ENCODE data around the gene TMEM150A.
A peak's percentile ranks its signal among the peaks of the same experiment; 100 is the strongest.
"Not testable (repeated sequence)": the region's sequence is repeated elsewhere in the genome, so short reads cannot be mapped to it uniquely, and the experiment has no call there.

The TMEM150A gene

DNA sequence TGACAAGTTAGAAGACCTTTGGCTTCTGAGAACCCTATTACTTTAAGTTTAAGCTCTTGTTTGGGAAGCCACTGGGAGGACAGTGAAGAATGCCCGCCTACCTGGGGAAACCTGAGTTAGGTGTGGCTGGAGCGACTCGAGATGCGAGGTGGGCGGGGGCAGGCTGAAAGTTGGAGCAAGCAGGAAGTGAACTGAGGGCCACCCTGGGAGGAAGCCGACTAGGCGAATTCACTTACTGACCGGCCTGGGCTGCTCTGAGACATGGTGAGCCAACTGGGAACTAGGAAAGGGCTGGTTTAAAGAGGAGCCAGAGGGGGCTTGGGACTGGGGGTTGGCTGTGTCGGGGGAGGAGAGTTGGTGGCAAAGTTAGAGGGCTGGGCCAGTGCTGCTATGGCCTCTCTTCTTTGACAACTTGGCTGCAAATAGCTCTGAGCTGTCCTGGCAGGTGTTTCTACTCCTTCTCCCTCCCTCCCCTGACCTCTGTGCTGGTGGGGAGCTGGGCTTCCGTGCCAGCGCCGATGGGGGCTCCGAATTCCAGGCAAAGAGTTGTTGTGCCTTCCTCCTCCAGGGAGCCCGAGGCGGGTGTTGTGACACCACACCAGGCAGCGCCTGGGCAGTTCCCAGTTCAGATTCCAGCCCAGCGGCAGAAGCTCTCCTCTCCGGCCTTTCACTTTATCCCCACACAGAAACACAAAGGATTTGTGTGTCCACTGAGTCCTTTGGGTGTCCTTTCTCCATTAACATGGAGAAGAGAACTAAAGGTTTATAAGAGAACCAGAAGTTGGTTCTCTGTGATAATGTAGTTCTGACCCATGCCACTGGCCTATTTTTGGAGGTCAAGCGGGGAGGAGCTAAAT, 24.9 kb downstream of the TMEM150A start, which contains the start of gene VAMP8:
Gene VAMP8 (plus strand): TSS at position 201 of the 857 bp plus-strand sequence. CDS start 61 bp downstream, at position 262.
- peak within 1 kb of the TSS; percentile 31 to 63 (median 52); a peak in 19 of 20 replicates for H3K4me3 ChIP-seq
- no peaks in the 10 kb centered on the region for H3K9me3 ChIP-seq (replicated peaks in 1 of 11)
- no peaks in the 10 kb centered on the region for H3K27me3 ChIP-seq
- no peaks in the 10 kb centered on the region for H4K20me1 ChIP-seq
- H3K4me1 ChIP-seq: peaks cover 58 to 67% (median 65%) of the 10 kb centered on the region in 10 experiments
- peak within 1 kb of the TSS; percentile 86 to 96 (median 89) for H3K27ac ChIP-seq
- peaks cover 0 to 14% (median 0%) of the 10 kb centered on the region in 11 experiments; a peak in 6 of 22 replicates for H3K36me3 ChIP-seq
- TF ChIP-seq Cebpa-rat (IDR thresholded peaks at IDR 0.05): no peak
- peak within 1 kb of the TSS; percentile 68 to 91 (median 78) for H3K9ac ChIP-seq
- peak within 1 kb of the TSS; percentile 88 to 100 (median 94) for H3K4me2 ChIP-seq

DNA sequence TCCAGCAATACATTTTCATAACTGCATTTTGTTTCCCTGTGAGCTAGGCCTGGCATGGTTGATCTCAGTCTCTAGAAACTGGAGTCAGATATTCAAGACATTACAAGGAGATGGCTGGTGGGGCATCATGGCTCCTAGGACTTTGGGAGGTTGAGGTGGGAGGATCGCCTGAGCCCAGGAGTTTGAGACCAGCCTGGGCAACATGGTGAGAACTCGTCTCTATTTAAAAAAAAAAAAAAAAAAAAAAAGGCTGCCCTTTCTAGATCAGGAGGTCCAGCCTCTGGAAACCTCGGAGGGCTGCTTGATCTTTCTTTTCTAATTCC, 25.5 kb downstream of the TMEM150A start:
- Histone ChIP-seq H3K27me3 (no peaks in the 10 kb centered on the region), H3K27ac (peak overlapping the region; percentile 86 to 96 (median 89)), H3K4me1 (peaks cover 53 to 61% (median 59%) of the 10 kb centered on the region in 10 experiments), H4K20me1 (no peaks in the 10 kb centered on the region), H3K4me2 (peak overlapping the region; percentile 88 to 100 (median 94)), H3K36me3 (peaks cover 0 to 8% (median 0%) of the 10 kb centered on the region in 11 experiments; a peak in 6 of 22 replicates), H3K9me3 (replicated peaks in 1 of 11) (no peaks in the 10 kb centered on the region), H3K9ac (peak overlapping the region in 10 of 11 experiments; percentile 71 to 91 (median 78); a peak in 15 of 22 replicates), H3K4me3 (peak overlapping the region in 6 of 10 experiments; percentile 48 to 63 (median 52); a peak in 6 of 20 replicates)
- TF ChIP-seq Cebpa-rat (IDR thresholded peaks at IDR 0.05): no peak

DNA sequence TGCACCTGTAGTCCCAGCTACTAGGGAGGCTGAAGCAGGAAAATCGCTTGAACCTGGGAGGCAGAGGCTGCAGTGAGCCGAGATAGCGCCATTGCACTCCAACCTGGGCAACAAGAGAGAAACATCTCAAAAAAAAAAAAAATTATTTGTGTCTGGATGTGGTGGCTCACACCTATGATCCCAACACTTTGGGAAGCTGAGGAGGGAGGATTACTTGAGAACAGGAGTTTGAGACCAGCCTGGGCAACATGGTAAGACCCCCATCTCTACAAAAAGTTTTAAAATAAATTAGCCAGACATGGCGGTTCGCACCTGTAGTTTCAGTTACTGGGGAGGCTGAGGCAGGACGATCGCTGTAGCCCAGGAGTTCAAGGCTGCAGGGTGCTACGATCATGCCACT, 26.8 kb downstream of the TMEM150A start:
- Histone ChIP-seq H3K27ac (no peak overlapping the region), H3K36me3 (no peaks in the 10 kb centered on the region), H3K9ac (no peak overlapping the region), H3K9me3 (replicated peaks in 1 of 11) (no peaks in the 10 kb centered on the region), H3K4me1 (peaks cover 41 to 48% (median 46%) of the 10 kb centered on the region in 10 experiments), H3K4me2 (peak overlapping the region in 1 of 11 experiments; percentile 89; a peak in 1 of 22 replicates), H4K20me1 (no peaks in the 10 kb centered on the region), H3K4me3 (no peak overlapping the region), H3K27me3 (no peaks in the 10 kb centered on the region)
- no peak for TF ChIP-seq Cebpa-rat (IDR thresholded peaks at IDR 0.05)

DNA sequence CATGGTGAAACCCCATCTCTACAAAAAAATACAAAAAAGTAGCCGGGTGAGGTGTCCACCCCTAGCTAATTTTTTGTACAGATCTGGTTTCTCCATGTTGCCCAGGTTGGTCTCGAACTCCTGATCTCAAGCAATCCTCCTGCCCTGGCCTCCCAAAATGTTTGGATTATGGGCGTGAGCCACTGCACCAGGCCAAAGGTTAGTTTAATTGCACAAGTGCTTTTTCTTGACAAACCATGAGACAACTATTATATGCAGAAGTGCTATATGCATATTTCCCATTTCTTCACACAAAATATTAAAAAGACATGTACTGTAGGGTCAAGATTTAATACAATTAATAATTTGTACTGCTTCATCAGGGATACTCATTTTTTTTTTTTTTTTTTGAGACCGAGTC, 36.2 kb downstream of the TMEM150A start:
- Histone ChIP-seq H3K27ac (no peak overlapping the region), H3K9me3 (replicated peaks in 1 of 11) (no peaks in the 10 kb centered on the region), H4K20me1 (no peaks in the 10 kb centered on the region), H3K36me3 (no peaks in the 10 kb centered on the region), H3K9ac (no peak overlapping the region), H3K4me3 (no peak overlapping the region), H3K4me1 (peaks cover 23 to 33% (median 28%) of the 10 kb centered on the region in 10 experiments), H3K4me2 (no peak overlapping the region), H3K27me3 (no peaks in the 10 kb centered on the region)
- no peak for TF ChIP-seq Cebpa-rat (IDR thresholded peaks at IDR 0.05)

DNA sequence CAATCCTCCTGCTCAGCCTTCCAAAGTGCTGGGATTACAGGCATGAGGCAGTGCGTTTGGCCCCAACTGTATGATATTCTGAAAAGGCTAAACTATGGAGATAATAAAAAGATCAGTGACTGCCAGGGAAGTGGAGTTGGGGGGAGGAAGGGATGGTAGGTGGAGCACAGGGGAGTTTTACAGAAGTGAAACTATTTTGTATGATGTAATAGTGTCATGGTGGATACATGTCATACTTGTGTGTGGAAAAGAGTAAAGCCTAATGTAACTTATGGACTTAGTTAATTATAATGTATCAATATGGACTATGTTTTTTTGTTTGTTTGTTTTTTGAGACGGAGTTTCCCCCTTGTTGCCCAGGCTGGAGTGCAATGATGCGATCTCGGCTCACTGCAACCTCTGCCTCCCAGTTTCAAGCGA, 38.3 kb downstream of the TMEM150A start:
- Histone ChIP-seq H3K36me3 (peaks cover 2 to 8% (median 2%) of the 10 kb centered on the region in 11 experiments; a peak in 19 of 22 replicates), H3K9me3 (replicated peaks in 1 of 11) (no peaks in the 10 kb centered on the region), H3K4me2 (peak overlapping the region; percentile 42 to 80 (median 63)), H3K9ac (peak overlapping the region in 8 of 11 experiments; percentile 4 to 63 (median 36); a peak in 9 of 22 replicates), H3K4me1 (peaks cover 40 to 49% (median 45%) of the 10 kb centered on the region in 10 experiments), H3K27ac (peak overlapping the region; percentile 17 to 76 (median 62); a peak in 20 of 22 replicates), H4K20me1 (peaks cover 0 to 17% (median 0%) of the 10 kb centered on the region in 11 experiments; a peak in 6 of 22 replicates), H3K27me3 (no peaks in the 10 kb centered on the region), H3K4me3 (no peak overlapping the region)
- TF ChIP-seq Cebpa-rat (IDR thresholded peaks at IDR 0.05): peak in 1 of 11 experiments; percentile 26; a peak in 1 of 22 replicates

DNA sequence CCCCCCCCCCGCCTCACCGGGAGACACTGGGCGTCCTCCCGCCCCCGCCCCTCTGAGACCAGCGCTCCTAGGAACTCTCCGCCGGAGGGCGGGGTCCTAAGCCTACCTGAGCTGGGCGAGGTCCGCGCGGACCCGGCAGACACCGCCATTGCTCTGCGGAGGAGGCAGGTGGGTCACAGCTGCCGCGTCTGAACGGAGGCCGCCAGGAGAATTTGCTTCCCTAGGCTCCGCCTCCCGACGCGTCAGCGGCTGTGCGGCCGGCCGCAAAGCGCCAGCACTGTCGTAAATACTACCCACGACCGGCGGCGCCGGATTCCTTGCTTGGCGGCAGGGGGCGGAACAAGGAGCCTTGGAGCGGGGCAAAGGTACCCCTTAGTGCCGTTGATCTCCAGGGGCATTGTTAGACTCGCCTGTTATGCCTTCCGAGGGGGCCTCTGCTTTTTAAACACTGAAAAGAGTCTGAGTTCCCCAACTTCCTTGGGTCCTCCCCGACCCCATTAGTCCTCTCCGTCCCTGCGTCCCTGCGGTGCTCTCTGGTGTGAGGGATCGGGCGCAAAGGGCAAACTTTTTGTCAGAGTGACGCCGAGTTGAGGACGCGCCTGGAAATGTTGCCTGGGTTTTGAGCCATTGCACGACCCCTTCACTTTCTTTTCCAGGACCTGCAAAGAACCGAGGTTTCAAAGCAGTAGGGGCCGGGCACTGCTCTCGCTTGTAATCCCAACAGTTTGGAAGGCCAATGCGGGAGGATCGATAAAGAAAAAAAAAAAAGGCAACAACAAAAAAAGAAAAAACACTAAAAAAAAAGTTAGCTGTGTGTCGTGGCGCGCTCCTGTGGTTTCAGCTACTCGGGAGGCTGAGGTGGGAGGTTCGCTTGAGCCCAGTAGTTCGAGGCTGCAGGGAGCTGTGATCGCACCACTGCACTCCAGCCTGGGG, 41.0 kb downstream of the TMEM150A start, which contains the start of gene GGCX:
Gene GGCX (minus strand): TSS at position 214 of the 933 bp plus-strand sequence. CDS start 65 bp downstream, at position 149.
- H3K36me3 ChIP-seq: peaks cover 26 to 34% (median 28%) of the 10 kb centered on the region in 11 experiments
- H3K9me3 ChIP-seq (replicated peaks in 1 of 11): no peaks in the 10 kb centered on the region
- H3K27me3 ChIP-seq: no peaks in the 10 kb centered on the region
- peak within 1 kb of the TSS; percentile 73 to 95 (median 89) for H3K27ac ChIP-seq
- peaks cover 44 to 57% (median 47%) of the 10 kb centered on the region in 10 experiments for H3K4me1 ChIP-seq
- H3K9ac ChIP-seq: peak within 1 kb of the TSS; percentile 83 to 95 (median 90)
- peak within 1 kb of the TSS; percentile 90 to 98 (median 96) for H3K4me2 ChIP-seq
- peak within 1 kb of the TSS; percentile 63 to 83 (median 70) for H3K4me3 ChIP-seq
- no peak for TF ChIP-seq Cebpa-rat (IDR thresholded peaks at IDR 0.05)
- H4K20me1 ChIP-seq: peaks cover 0 to 31% (median 4%) of the 10 kb centered on the region in 11 experiments; a peak in 8 of 22 replicates

DNA sequence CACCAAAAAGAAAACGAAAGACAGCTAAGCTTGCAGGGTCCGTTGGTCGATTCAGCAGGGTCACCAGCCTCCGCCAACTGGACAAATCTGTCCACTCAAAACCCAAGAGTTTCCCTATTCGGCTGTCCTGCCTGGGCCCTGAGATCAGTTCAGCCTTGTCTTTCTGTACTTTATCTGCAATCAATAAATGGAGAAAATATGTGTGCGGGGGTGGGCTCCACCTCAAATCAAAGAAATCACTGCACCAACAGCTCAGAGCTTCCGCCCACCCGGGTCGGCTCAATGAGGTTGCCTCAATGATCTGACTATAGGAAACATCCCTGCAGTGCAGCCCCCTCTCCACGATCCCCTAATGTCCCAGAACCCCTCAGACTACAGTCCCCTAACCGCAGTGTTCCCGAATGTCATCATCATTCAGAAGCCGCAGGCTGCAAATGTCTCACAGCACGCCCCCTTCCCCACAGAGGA, 41.7 kb downstream of the TMEM150A start:
- peaks cover 0 to 31% (median 4%) of the 10 kb centered on the region in 11 experiments; a peak in 8 of 22 replicates for H4K20me1 ChIP-seq
- H3K36me3 ChIP-seq: peaks cover 33 to 41% (median 35%) of the 10 kb centered on the region in 11 experiments
- peak overlapping the region; percentile 88 to 98 (median 95) for H3K4me2 ChIP-seq
- no peak for TF ChIP-seq Cebpa-rat (IDR thresholded peaks at IDR 0.05)
- peak overlapping the region; percentile 83 to 95 (median 90) for H3K9ac ChIP-seq
- H3K27ac ChIP-seq: peak overlapping the region in 10 of 11 experiments; percentile 57 to 93 (median 88); a peak in 19 of 22 replicates
- peaks cover 44 to 57% (median 47%) of the 10 kb centered on the region in 10 experiments for H3K4me1 ChIP-seq
- peak overlapping the region; percentile 63 to 83 (median 70) for H3K4me3 ChIP-seq
- H3K27me3 ChIP-seq: no peaks in the 10 kb centered on the region
- no peaks in the 10 kb centered on the region for H3K9me3 ChIP-seq (replicated peaks in 1 of 11)

DNA sequence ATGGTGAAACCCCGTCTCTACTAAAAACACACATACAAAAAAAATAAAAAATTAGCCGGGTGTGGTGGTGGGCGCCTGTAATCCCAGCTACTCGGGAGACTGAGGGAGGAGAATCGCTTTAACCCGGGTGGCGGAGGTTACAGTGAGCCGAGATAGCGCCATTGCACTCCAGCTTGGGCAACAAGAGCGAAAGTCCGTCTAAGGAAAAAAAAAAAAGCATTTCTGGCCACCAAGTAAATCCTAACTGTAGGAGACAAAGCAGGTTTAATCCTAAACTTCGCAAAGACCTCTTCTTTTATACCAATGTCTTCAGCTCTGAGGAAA, 42.1 kb downstream of the TMEM150A start:
- H3K9ac ChIP-seq: peak overlapping the region; percentile 83 to 95 (median 90)
- peak overlapping the region; percentile 88 to 98 (median 95) for H3K4me2 ChIP-seq
- peaks cover 38 to 46% (median 40%) of the 10 kb centered on the region in 11 experiments for H3K36me3 ChIP-seq
- H3K4me1 ChIP-seq: peaks cover 44 to 57% (median 47%) of the 10 kb centered on the region in 10 experiments
- peaks cover 0 to 31% (median 4%) of the 10 kb centered on the region in 11 experiments; a peak in 8 of 22 replicates for H4K20me1 ChIP-seq
- peak overlapping the region in 8 of 11 experiments; percentile 57 to 93 (median 88); a peak in 14 of 22 replicates for H3K27ac ChIP-seq
- H3K27me3 ChIP-seq; H3K9me3 ChIP-seq (replicated peaks in 1 of 11): not testable (repeated sequence)
- H3K4me3 ChIP-seq: peak overlapping the region; percentile 63 to 83 (median 70)
